GM21528 (cell line): ENCODE data around the gene GLT1D1.

Experiments used
- ATAC-seq: cut with Tn5 transposase; IDR thresholded peaks from one replicate; pipeline ENCODE4 v1.9.1; 2021; ENCODE audit warnings: mild to moderate bottlenecking, moderate library complexity; ENCODE audit not compliant: unreplicated experiment, low FRiP score

GLT1D1 gene

GRCh38 chr12:128951448-128951847 lies 98.2 kb downstream of the GLT1D1 start:
- ATAC-seq, result no peak

GRCh38 chr12:128956755-128957154 lies 103.5 kb downstream of the GLT1D1 start:
- no peak for ATAC-seq

- no peak for ATAC-seq
These were observed 106.6 kb downstream of the GLT1D1 start for GRCh38 chr12:128959901-128960300.

DNA sequence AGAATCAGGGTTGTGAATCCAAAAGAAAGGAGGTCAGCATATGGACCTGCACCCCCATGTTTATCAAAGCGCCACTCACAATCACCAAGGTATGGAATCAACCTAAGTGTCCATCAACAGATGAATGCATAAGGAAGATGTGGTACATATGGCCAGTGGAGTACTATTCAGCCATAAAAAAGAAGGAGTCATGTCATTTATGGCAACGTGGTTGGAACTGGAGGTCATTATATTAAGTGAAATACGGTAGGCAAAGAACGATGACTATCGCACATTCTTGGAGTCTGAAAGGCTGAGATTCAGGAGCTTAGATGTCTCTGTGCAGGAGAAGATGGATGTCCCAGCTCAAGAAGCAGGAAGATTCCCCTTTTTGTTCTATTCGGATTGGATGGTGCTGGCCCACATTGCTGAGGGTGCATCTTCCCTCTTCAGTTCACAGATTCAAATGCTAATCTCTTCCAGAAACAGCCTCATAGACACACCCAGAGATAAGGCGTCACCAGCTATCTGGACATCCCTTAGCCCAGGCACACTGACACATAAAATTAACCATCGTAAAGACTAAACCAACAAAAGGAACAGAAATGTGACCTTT lies 108.1 kb downstream of the GLT1D1 start:
- ATAC-seq, result no peak

DNA sequence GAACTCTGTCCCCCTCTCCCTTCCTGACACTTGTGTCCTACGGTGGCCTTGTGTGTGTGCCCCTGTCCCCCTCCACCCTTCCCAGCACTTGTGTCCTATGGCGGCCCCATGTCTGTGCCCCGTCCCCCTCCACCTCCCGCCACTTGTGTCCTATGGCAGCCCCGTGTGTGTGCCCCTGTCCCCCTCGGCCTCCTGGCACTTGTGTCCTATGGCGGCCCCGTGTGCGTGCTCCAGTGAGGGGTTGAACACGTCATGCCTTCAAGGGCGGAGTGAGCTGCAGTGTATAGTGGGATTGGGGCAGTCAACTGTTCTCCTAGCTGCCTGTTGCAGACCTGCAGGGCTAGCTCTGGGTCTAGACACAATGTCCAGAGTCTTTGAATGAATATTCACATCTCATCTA lies 108.7 kb downstream of the GLT1D1 start:
- no peak for ATAC-seq

DNA sequence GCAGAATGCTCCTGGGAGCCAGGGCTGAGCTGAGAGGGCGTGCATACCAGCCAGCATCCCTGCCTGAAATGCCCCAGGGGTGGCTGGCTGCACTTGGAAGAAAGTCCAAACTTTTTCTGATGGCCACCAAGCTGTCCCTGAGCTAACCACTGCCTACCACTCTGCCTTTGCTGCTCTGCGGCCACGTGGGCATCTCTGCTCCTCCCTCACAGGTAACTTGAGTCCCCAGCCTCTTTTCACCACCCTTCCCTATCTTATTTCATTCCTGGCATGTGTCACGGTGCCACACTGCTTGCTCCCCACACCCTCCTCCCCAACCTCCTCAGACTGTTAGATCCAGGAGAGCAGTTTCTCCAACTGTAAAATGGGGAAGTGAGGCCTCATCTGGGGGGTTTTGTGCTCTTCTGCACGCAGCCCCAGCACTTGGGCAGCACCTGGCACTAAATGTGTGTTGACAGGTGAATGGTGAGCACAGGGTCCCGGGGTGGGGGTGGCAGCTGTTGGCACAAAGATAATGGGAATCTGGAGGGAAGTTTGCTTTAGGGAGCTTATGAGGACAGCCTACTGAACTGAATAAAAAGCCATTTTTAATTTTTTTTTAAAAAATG lies 113.0 kb downstream of the GLT1D1 start:
- ATAC-seq, result no peak

GRCh38 chr12:128968668-128969067 lies 115.4 kb downstream of the GLT1D1 start:
- ATAC-seq, result no peak

DNA sequence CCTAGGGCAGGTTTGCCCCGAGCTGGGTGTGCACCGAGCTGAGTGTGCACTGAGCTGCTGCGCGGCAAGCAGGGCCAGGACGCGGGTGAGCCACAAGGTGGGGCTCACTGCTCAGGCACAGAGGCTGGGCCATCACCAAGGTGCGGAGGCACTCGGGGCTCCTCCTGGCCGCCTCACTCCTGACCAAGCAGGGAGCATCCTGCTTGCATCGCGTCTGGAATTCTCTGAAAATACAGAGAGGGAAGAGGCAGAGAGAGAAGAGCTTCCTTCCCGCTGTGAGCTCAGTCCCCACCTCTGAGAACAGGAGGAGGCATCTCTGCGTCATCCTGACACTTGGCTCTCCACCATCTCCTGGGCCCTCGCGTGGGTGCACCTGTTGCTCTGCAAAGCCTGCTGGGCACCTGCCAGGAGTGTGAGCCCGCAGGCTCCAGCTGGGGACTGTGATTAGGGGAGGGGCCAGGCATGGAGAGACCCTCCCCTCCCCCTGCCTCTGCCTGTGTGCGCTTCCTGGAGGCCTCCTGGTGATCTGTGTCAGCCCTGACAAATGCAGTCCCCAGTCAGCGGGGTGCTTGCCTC lies 116.3 kb downstream of the GLT1D1 start:
- peak; percentile 87 for ATAC-seq

DNA sequence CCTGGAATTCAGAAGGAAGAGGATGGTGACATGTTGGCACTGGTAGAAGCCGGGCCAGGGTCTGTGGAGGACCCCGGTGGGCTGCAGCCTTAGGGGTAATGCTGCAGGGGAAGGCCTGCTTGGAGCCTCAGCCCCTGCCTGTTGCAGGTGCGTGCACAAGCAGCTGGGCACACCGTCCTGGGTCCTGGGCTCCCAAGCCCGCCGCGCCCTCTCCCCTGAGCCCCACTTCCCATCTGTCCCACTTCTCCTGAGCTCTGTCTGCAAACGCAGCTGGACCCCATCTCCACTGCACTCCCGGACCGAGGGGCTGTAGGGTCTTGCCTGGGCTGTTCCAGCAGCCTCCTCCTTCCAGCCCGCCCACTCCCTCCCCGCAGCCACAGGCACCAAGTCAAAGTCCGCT lies 116.8 kb downstream of the GLT1D1 start:
- no peak for ATAC-seq

DNA sequence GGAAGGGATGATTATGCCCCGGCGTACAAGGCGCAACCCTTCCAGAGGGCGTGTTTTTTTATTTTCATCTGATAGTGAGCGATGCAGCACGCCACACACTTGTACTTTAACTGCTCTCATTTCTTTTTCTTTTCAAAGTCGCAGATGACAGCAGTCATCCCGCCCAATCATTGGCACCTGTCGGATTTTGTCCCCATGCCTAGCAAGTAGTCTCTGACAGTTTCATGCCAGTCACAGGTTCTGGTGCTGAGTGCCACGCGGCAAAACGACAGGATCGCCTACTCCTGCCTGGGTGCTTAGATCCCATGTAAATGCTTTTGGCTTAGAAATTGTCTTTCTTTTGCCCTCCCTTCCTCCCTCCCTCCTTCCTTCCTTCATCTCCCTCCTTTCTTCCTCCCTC lies 117.7 kb downstream of the GLT1D1 start:
- ATAC-seq, result no peak

DNA sequence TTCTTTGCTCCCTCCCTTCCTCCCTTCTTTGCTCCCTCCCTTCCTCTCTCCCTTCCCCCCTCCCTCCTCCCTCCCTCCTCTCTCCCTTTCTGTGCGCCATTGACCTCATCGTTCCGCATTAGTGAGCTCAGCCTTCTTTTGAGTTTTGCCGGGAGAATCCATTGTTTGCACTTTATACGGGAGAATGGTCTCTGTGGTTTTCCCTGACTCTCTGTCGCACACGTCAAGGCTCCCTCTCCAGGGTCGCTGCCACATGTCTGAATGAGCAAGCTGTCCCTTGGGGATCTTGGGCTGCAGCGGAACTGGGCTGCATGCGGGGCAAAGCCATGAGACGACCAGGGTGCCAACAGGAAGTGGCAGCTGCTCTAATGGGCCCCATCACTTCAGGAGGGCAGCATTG lies 118.5 kb downstream of the GLT1D1 start:
- ATAC-seq, result no peak

- no peak for ATAC-seq
These were observed 120.8 kb downstream of the GLT1D1 start for GRCh38 chr12:128973883-128974681.

- ATAC-seq, result no peak
These were observed 121.6 kb downstream of the GLT1D1 start for GRCh38 chr12:128974881-128975280.

DNA sequence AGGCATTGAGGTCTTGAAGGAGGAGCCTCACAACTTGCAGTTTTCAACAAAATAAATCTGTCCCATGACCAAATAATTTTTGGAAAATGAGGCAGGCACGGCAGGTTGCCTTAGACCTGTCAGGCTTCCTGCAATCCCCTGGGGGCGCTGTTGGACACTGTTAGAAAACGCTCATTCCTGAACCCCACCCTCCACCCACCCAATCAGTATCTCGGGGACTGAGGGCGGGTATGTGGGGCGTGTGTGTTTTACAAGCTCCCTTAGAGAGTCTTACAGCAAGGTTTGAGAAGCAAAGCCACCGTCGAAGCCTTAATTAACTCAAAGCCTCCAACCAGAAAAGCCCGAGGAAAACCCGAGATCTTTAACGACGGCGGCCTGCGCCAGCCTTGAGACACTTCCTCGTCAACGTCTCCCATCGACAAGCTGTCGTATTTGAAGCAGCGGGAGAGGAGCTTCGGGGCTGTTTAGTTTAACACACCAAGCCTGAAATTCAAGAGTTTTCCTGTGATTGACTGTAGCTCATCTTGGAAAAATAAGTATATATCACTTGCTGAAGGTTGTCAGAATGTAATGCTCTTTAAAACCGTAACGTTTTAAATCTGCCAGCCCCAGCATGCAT lies 123.0 kb downstream of the GLT1D1 start:
- no peak for ATAC-seq

- ATAC-seq, result no peak
These were observed 124.2 kb downstream of the GLT1D1 start for GRCh38 chr12:128977441-128977840.

- ATAC-seq, result no peak
These were observed 124.8 kb downstream of the GLT1D1 start for GRCh38 chr12:128978067-128978466.

DNA sequence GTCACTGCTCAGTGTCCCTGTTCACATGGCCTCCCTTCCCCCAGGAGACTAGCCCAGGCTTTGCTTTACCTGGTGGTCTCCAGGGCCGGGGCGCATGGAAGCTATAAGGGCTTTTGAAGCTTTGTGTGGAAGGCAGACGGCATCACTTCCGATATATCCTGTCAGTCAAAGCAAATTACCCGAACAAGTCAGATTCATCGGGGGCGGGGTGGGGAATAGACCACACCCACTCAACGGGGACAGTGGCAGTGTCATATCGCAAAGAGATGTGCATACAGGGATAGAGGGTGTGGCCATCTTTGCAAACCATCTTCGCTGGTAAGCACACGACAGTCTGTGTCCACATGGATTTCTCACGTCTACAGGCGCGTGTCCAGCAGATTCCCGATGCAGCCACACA lies 127.3 kb downstream of the GLT1D1 start:
- ATAC-seq, result no peak

- ATAC-seq, result no peak
These were observed 128.8 kb downstream of the GLT1D1 start for GRCh38 chr12:128981971-128982533.

GRCh38 chr12:128982933-128983332 lies 129.7 kb downstream of the GLT1D1 start:
- ATAC-seq, result no peak

DNA sequence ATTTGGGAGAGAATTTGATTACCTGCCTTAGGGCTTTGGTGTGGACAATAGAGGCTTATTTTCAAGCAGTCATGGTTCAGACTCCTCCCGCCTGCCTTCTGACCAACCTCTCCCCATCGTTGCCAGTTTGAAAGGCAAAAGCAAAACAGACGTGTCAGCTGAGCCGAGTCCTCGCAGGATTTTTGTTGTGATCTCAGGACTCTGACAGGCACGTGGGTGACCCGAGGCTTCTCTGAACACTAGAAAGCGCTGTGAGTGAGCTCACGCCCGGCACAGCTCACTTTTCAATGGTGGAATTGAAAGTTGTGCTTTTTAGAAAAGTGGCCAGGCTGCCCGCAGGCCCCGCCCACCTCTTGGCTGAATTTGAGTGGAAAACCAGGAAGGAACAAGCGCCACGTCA lies 130.1 kb downstream of the GLT1D1 start:
- ATAC-seq, result no peak

DNA sequence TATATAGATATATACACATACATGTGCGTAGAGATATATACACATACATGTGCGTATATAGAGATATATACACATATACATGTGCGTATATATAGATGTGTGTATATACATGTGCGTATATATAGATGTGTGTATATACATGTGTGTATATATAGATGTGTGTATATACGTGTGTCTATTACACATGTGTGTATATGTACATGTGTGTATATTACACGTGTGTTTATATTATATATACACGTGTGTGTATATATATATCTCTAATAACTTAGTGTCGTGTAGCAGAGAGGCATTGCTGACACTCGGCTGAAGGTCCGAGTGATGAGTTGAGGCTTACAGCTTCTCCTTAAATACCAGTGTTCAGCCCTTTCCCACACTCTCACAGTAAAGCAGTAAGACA lies 133.7 kb downstream of the GLT1D1 start:
- ATAC-seq, result no peak
